Stimulated activated CD4-positive, alpha-beta T cell treated with anti-CD3 and anti-CD28 coated beads, TNF-alpha, amount 100 ng/mL, for 24 hours (primary cell): ENCODE measurements around the gene UBE2QL1.

Experiments
- DNase-seq, 3 experiments: peaks; one replicate each; pipeline ENCODE4 v3.0.0-alpha.2; 2020; ENCODE audit warnings: low read depth in 3 of 3

UBE2QL1 gene, protein sequence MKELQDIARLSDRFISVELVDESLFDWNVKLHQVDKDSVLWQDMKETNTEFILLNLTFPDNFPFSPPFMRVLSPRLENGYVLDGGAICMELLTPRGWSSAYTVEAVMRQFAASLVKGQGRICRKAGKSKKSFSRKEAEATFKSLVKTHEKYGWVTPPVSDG

GRCh38 chr5:6448622-6449464 lies at the start of gene UBE2QL1:
Gene UBE2QL1 (plus strand): TSS chr5:6448859. CDS start chr5:6448894, 35 bp downstream.
- DNase-seq: peak in 1 of 3 experiments; percentile 13

DNA sequence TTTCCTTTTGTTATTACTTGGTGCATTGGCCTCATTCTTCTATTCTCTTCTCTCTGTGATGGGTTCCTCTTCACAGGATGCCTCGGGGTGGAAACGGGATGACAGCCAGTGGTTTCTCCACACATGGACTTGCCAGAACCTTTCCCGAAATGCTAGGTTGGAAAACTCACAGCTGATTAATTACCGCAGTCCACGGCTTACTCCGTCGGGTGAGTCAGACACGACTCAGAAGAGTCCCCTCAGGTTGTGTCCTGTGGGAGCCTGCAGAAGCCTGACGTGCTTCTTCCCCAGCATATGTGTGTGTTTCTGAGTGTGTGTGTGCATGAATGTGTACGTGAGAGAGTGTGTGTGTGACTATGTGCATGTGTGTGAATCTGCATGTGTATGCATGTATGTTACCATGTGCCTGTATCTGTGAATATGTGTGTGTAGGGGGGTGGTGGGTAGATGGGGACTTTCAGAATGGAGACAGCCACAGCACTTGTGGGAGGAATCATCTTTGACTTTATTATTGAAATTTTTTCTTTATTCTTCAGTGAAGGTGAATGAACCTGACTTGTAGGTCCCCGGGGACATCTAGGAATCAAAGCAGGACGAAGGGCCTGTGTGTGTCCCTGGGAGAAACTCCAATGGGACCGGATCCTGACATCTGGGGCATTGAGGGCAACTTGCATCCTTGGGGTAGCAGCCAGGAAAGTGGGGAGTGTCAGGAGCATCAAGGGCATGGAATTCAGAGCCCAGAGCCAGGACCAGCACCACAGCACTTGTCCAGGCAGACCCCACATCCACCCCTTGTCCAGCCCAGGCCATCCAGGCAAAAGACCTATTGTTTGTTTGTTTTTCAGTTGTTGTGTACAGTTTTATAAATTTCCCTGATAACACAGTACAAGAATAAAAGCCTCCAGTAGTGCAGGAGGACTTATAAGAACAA lies 48.4 kb upstream of the UBE2QL1 start:
- no peak for DNase-seq

DNA sequence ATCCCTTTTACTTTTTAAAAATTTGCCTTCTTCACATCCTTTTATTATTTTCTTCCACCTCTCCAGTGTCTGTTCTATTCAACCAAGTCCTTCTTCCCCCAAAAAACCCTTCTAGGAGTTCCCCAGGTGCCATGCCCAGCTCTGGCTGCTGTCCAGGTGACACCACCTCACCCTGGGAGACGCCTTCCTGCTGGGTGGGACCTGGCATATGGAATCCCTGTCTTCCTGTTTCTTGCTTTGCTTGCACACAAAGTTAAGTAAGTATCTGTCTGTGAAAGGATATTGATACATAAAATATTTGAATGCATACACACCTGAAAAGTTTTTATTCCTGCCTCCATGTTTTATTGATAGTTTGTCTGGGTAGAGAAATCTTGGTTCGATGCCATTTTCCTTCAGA lies 47.2 kb upstream of the UBE2QL1 start:
- no peak for DNase-seq

GRCh38 chr5:6402939-6403338 lies 45.7 kb upstream of the UBE2QL1 start:
- DNase-seq: no peak

- DNase-seq: no peak
These were observed 45.2 kb upstream of the UBE2QL1 start for GRCh38 chr5:6403416-6403815.

- DNase-seq: no peak
These were observed 44.5 kb upstream of the UBE2QL1 start for GRCh38 chr5:6404129-6404528.

- no peak for DNase-seq
These were observed 43.1 kb upstream of the UBE2QL1 start for GRCh38 chr5:6405591-6405990.

DNA sequence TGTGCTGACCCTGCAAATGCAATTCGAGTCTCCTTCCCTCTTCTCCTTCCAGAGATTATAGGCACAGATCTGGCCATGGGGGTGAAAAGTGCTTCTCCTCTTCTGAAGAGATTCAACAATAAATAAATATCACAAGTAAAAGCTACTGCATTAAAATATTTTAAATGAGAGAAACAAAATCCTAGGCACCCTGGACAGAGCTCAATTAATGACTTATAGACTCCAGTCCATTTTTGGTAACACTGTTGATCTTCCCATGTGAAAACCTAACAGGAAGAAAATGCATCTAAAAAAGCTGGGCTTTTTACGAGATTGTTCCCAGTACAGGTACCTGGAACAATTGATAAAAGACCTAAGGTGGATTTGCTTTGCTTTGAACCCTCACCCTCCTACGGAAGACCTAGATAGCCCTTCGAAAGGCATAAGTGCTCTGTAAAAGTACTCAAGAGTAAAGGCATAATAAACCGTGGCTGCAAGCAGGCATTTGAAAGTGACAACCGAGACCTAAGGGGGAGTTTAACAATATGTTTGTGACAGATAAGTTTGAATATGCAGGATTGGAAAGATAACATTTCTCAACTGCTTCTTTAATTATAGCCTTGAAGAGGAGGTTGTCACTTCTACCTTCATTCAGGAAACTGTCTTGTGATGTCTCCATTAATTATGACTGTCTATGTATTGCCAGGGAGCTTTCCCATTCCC lies 41.0 kb upstream of the UBE2QL1 start:
- DNase-seq: no peak

DNA sequence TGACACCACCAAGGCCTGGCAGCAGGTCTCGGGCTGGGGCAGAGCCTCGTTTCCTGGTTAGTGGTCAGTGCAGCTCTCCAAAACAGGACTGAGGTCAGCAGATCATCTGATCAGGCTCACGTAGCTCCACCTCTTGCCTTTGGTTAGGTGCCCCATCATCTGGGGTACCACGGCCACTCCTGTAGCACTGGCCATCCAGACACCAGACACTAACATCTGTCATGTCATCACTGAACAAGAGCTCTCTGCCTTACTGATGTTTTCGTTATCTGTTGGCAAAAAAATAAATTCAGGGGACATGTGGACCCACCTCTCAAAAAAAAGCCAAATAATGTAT lies 40.4 kb upstream of the UBE2QL1 start:
- no peak for DNase-seq

- DNase-seq: no peak
These were observed 39.8 kb upstream of the UBE2QL1 start for GRCh38 chr5:6408627-6409446.

GRCh38 chr5:6410421-6410820 lies 38.2 kb upstream of the UBE2QL1 start:
- DNase-seq: no peak

- no peak for DNase-seq
These were observed 37.5 kb upstream of the UBE2QL1 start for GRCh38 chr5:6411141-6411540.

DNA sequence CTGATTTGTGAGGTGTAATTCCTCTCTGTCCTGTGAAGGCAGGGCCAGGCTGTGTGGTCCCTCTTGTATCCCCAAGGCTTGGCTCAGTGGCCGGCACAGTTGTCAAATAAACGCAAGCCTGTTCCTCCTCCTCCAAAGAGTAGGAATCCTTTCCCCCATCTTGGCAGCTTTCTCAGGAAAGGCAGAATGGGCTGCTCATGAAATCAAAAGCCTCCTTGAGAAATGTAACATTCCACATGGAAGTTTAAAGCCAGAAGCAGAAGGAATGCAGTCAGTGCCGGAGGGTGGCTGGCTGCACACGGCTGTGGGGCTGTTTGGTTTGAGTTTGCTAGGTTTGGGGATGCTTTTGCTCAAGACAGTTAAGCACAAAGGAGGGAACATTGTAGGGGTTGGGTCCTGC lies 35.8 kb upstream of the UBE2QL1 start:
- DNase-seq: no peak

GRCh38 chr5:6417657-6418056 lies 31.0 kb upstream of the UBE2QL1 start:
- no peak for DNase-seq

- no peak for DNase-seq
These were observed 29.9 kb upstream of the UBE2QL1 start for GRCh38 chr5:6418679-6419276.

GRCh38 chr5:6419340-6419852 lies 29.3 kb upstream of the UBE2QL1 start:
- no peak for DNase-seq

DNA sequence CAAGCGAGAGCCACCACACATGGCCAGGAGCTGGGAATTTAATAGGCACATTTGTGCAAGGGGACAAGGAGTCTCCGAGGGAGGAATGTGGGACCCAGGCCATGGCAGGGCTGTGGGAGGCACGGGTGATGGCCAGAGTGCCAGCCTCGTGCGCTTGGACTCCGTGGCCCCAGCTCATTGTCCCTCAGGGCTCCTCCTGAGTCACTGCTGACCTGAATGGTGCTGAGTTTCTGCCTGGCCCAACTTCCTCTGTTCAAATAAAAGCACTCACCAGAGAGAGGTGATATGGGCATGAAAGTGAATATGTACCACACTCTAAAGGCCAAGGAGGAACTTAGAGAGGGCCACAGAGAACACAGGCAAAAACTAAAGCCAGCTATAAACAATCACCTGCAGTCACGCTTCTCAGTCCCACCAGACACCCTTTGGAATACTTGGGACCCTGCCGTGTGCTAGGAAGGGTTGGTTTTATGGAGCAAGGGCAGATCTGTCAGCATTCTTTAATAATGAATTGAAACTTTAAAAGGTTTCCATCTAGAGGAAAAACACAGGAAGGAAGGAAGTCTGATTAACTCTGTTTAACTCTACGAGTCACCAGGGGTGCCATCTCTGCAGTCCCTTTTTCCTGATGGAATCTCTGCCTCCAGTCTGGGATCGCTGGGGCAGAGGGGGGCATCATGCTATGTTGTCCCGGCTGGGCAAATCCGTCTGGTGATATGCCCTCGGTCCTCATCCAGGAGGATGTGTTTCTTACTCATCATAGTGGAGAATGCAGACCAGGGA lies 25.1 kb upstream of the UBE2QL1 start:
- DNase-seq: no peak

DNA sequence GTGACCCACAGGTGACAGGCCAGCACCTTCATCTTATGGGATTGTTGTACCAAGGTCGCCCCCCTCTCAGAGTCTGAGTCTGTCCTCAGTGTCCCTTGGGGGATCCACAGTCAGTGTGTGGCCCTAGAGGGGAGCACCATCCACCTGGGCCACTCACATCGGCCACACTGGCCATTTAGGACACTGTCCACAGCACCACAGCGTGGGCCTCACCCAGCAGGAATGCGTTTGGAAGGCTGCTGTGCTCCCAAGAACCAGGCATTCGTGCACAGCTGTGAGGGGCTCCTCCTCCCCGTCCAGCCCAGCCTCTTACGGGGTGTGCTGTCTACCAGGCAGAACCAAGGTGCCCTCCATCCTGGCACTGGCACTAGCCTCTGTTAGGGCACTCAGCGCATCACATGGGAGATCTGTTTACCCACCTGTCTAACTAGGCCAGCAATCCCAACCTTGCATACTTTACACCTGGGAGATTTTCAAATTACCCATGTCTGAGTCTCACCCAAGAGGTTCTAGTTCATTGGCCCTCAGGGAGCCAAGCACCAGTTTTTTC lies 24.5 kb upstream of the UBE2QL1 start:
- DNase-seq: no peak

GRCh38 chr5:6424700-6425099 lies 24.0 kb upstream of the UBE2QL1 start:
- DNase-seq: no peak
